Measurements from ENCODE around the gene PQBP1.
A peak's percentile ranks its signal among the peaks of the same experiment; 100 is the strongest.

Gene PQBP1

DNA sequence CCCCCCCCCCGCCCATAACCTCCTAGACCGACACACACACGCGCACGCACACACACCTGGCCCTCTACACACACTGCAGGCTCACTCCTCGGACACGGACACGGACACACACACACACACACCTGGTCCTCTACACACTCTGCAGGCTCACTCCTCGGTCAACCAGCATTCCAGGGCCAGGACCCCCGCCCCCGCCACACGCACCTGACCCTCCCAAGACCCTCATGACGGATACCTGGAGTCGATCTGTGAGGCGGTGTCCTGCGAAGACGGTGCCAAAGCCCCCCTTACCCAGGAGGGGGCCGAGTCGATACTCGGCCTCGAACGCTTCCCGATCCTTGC, 20.5 kb downstream of the PQBP1 start:
- no peak for DNase-seq (ENCODE audit: low read depth)
- peak overlapping the region; percentile 86 for H3K4me3 ChIP-seq (ENCODE audit: low read depth, low read length)
- no peak for TF ChIP-seq MYC (IDR thresholded peaks at IDR 0.05; ENCODE audit: low read depth, low read length)
- TF ChIP-seq, protein P1, sequence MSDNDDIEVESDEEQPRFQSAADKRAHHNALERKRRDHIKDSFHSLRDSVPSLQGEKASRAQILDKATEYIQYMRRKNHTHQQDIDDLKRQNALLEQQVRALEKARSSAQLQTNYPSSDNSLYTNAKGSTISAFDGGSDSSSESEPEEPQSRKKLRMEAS (IDR thresholded peaks at IDR 0.05; ENCODE audit: low read depth, low read length), result no peak
- TF ChIP-seq POLR2A (IDR thresholded peaks at IDR 0.05; ENCODE audit: extremely low read depth, insufficient read length), result no peak
- TF ChIP-seq, protein P2, sequence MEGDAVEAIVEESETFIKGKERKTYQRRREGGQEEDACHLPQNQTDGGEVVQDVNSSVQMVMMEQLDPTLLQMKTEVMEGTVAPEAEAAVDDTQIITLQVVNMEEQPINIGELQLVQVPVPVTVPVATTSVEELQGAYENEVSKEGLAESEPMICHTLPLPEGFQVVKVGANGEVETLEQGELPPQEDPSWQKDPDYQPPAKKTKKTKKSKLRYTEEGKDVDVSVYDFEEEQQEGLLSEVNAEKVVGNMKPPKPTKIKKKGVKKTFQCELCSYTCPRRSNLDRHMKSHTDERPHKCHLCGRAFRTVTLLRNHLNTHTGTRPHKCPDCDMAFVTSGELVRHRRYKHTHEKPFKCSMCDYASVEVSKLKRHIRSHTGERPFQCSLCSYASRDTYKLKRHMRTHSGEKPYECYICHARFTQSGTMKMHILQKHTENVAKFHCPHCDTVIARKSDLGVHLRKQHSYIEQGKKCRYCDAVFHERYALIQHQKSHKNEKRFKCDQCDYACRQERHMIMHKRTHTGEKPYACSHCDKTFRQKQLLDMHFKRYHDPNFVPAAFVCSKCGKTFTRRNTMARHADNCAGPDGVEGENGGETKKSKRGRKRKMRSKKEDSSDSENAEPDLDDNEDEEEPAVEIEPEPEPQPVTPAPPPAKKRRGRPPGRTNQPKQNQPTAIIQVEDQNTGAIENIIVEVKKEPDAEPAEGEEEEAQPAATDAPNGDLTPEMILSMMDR (IDR thresholded peaks at IDR 0.05; ENCODE audit: low read depth, low read length), result no peak

DNA sequence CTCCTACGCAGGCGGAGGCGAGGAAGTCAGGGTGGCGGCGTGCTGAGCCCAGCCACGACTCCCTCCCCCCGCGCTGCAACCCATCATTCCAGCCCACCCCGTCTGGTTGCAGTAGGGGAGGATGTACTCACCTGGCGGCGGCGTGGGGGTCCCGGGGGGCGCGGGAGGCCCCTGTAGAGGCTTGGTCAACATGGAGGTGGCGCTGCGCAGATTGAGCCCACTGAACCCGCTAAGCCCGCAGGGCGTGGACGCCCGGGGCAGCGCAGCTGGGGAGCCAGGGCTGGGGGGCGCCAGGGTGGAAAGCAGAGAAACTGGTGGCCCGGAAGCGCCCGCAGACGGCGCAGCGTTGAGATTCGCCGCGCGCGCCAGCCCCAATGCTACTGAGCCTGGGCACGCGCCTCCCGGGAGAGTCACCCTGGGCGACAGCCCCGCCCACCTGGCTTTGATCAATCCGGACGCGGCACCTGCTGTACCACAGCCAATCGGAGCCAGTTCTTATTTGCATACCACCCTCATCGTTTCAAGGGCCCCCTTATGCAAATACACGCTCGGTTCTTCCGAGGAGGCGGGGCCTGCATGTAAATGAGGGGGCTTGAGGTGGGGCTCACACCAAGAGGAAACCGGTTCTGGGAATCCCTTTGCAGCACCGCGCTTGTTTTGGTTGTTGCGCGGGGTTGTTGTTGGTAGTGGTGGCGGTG, 21.1 kb downstream of the PQBP1 start, which contains the start of gene PIM2:
Gene PIM2, minus strand, starts transcription at position 382 of the 698 bp plus-strand sequence. Its CDS starts 190 bp downstream, at position 192.
- peak within 1 kb of the TSS; percentile 86 for H3K4me3 ChIP-seq (ENCODE audit: low read depth, low read length)
- DNase-seq (ENCODE audit: low read depth), result peak; percentile 96

DNA sequence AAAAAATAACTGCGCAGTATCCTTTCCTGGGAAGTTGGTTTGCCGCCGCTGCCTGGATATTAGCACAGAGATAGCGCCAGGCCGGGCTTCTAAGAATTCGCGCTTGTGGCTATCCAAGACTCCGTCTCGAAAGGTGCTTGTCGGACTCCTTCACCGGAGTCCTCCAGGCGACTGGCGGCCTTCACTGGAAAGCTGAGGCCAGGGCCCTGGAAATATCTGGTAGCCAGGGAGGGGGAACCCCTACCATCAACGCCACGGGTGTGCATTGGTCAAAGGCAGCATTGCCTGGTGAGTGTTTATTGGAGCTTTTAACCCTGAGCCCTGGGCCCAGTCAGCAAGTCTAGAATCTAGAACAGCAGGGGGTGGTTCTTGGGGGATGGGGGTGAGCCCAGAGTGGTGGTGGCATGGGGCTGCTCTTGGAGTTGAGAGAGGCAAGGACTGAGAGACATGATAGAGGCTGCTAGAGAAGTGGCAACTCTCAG, 21.7 kb downstream of the PQBP1 start:
- no peak for DNase-seq (ENCODE audit: low read depth)
- H3K4me3 ChIP-seq (ENCODE audit: low read depth, low read length), result peak overlapping the region; percentile 28
- no peak for TF ChIP-seq MYC (IDR thresholded peaks at IDR 0.05; ENCODE audit: low read depth, low read length)
- TF ChIP-seq, protein P1 (IDR thresholded peaks at IDR 0.05; ENCODE audit: low read depth, low read length), result no peak
- TF ChIP-seq, protein P2 (IDR thresholded peaks at IDR 0.05; ENCODE audit: low read depth, low read length), result no peak
- no peak for TF ChIP-seq POLR2A (IDR thresholded peaks at IDR 0.05; ENCODE audit: extremely low read depth, insufficient read length)

More for the DNA sequence above, 21.1 kb downstream of the PQBP1 start, which contains the start of gene PIM2:
- peak; percentile 88 for TF ChIP-seq POLR2A (IDR thresholded peaks at IDR 0.05; ENCODE audit: extremely low read depth, insufficient read length)
- TF ChIP-seq, protein P1 (IDR thresholded peaks at IDR 0.05; ENCODE audit: low read depth, low read length), result peak; percentile 85
- peak; percentile 72 for TF ChIP-seq MYC (IDR thresholded peaks at IDR 0.05; ENCODE audit: low read depth, low read length)
- TF ChIP-seq, protein P2 (IDR thresholded peaks at IDR 0.05; ENCODE audit: low read depth, low read length), result no peak

DNA sequence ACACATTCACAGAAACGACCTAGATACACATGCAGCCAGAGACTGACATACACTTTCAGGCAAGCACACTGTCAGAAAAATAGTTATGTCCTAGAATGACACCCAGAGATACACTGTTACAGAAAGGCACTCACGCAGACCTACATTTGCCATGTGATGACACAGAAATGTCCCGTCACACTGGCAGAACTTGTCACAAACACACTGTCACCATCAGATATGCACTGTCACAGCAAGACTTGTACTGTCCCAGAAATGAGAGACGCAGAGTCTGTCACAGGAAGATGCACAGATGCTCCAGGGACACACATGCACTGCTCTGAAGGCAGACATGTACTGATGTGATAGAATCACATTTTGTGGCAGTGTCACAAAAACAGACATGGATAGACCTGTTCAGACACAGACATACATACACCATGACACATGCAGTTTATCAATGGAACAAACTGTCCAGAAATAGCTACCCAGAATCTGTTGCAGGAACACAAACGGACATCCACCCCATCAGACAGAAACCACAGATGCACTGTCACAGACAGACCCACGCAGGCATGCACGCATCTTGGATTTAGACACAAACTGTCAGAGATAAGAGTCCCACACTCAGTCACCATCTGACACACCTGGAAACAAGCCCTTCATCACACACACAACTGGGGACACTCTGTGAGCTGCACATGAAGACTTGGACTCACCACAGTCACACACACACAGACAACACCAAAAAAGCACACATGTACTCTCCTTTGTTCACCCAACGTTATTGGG, 22.4 kb downstream of the PQBP1 start:
- DNase-seq (ENCODE audit: low read depth), result no peak
- no peak overlapping the region for H3K4me3 ChIP-seq (ENCODE audit: low read depth, low read length)
- TF ChIP-seq MYC (IDR thresholded peaks at IDR 0.05; ENCODE audit: low read depth, low read length) (no peak), POLR2A (IDR thresholded peaks at IDR 0.05; ENCODE audit: extremely low read depth, insufficient read length) (no peak)
- TF ChIP-seq, protein P2 (IDR thresholded peaks at IDR 0.05; ENCODE audit: low read depth, low read length), result no peak
- TF ChIP-seq, protein P1 (IDR thresholded peaks at IDR 0.05; ENCODE audit: low read depth, low read length), result no peak

DNA sequence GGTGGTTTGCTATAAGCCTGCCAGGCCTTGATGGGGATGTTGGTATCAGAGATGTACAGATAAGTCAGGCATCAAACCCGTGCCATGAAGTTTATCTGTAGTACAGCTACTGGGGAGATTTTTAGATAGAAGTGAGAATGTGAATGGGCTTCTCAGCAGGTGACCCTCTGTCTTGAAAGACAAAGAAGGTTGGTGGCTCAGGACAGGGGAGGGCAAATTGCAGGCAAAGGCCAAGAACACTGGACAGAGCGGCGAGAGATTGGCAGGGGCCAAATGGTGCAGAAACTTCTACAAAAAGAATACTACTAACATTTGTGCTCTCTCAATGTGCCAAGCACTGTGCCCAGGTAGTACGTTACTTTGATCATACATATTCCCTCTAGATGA, 23.0 kb downstream of the PQBP1 start:
- TF ChIP-seq, protein P1 (IDR thresholded peaks at IDR 0.05; ENCODE audit: low read depth, low read length), result no peak
- TF ChIP-seq MYC (IDR thresholded peaks at IDR 0.05; ENCODE audit: low read depth, low read length), result no peak
- no peak for TF ChIP-seq POLR2A (IDR thresholded peaks at IDR 0.05; ENCODE audit: extremely low read depth, insufficient read length)
- TF ChIP-seq, protein P2 (IDR thresholded peaks at IDR 0.05; ENCODE audit: low read depth, low read length), result no peak
- DNase-seq (ENCODE audit: low read depth), result no peak
- H3K4me3 ChIP-seq (ENCODE audit: low read depth, low read length), result no peak overlapping the region
